Motor neuron (in vitro differentiated cells): Measurements from ENCODE around the gene INKA2. TPM values are rescaled to one million over a fixed set of nuclear protein-coding genes. Genes with fewer than 3 reads are reported as not detected.

Experiments used
- ATAC-seq, 8 experiments: fragments of 200-7000 bp; cut with Tn5 transposase; replicated peaks in 6 of 8; 2 replicates each; pipeline ENCODE4 v1.8.0; 2021; ENCODE audit warnings: mild to moderate bottlenecking in 8 of 8, moderate library complexity in 8 of 8
- H3K27ac ChIP-seq, 2 donors: fragments of 250-450 bp; sonication (Bioruptor Pico); 2 replicates each; pipeline ENCODE4 v1.9.0; 2021; ENCODE audit warnings: antibody characterized with exemption in 2 of 2, mild to moderate bottlenecking in 2 of 2, moderate library complexity in 1 of 2
- H3K4me1 ChIP-seq, 2 donors: fragments of 250-450 bp; sonication (Bioruptor Pico); replicated peaks in 1 of 2; 2 replicates each; pipeline ENCODE4 v1.6.1; 2021; ENCODE audit warnings: antibody characterized with exemption in 2 of 2, mild to moderate bottlenecking in 2 of 2, moderate library complexity in 1 of 2
- H3K4me3 ChIP-seq, 5 donors: fragments of 250-450 bp; sonication (Bioruptor Pico); 2 replicates each; pipeline ENCODE4 v1.9.0; 2021; ENCODE audit warnings: antibody characterized with exemption in 5 of 5, mild to moderate bottlenecking in 5 of 5, moderate library complexity in 4 of 5
- WGBS, 10 experiments: fragments of 450-650 bp; shearing (Covaris generic); methylation state at CpG; one replicate each; pipeline ENCODE4 v1.0.0; 2022; 5-methylcytosine and 5-hydroxymethylcytosine counted together
- in situ Hi-C, 9 experiments: fragments of 400-800 bp; cut with MboI; loops; one replicate each; pipeline ENCODE4 v1.15.0; 2021; ENCODE audit warnings: low sequenced_read_pairs in 9 of 9, low pct_unique_long_range_greater_than_20kb in 2 of 9; ENCODE audit not compliant: unreplicated experiment in 9 of 9
- total RNA-seq, 8 experiments: library from RNA; unstranded; fragments of 300-600 nt; gene quantifications; 2 replicates each; pipeline versions ENCODE4 v1.2.3 to v1.2.4, GENCODE V29; 2022

The INKA2 gene
- total RNA-seq: 10 to 100 TPM in 1 of 8 experiments, 1 to 10 TPM in 7; 1.3 to 14.3 (median 4.7) TPM

DNA sequence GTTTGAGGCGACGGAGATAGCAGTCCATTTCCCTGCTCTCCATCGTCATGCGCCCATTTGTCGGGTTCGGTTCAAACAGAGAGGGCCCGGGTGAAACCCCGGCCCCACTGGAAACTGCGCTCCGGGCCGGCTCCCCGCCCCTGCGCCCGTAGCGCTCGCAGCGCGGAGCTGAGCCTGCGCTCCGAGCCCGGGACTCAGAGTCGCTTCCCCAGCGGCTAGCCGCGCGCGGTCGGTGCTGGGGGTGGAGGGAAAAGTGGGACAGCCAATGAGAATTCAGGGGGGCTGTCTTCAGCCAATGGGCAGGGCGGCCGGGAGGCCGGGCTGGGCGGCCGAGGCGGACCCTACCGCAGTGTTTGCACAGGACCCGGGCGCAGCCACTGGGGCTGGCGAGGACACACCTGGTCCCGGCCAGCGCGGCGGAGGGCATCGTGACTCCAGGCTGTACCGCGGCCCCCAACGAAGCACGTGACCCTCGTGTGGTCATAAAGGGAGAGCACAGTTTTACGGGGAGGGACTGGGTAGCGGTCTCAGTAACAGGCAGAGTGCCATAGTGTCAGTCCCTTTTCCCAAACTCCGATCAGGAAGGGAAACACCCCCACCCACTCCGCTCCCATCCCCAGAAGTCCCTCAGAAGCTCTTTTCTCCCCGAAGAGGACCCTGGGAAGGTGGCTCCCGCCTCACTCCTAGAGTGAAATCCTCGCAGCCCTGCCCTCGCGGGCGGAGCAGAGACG is at the start of gene INKA2:
Gene INKA2 (minus strand): TSS at position 202 of the 731 bp plus-strand sequence. CDS start 153 bp downstream, at position 49.
- Histone ChIP-seq H3K4me1 (peaks cover 27 to 29% of the 10 kb centered on the region in 2 donors), H3K27ac (peak within 1 kb of the TSS; percentile 78 to 84), H3K4me3 (peak within 1 kb of the TSS; percentile 46 to 53 (median 46))
- 0 to 1% (median 0%) methylated on average over 1 to 38 of the region's 59 CpGs; no CpG with 5 or more reads in 3 of the 10 experiments for WGBS, 10 experiments
- in situ Hi-C loops: loop anchor here in 2 of 9 experiments (25.0 kb wide), 2 partner anchors 227 to 252 kb away; partner anchors contain the start of genes ADORA3 (in 1 of the 2) and TMIGD3 (in 1 of the 2)
- peak; percentile 75 to 91 (median 87) for ATAC-seq

DNA sequence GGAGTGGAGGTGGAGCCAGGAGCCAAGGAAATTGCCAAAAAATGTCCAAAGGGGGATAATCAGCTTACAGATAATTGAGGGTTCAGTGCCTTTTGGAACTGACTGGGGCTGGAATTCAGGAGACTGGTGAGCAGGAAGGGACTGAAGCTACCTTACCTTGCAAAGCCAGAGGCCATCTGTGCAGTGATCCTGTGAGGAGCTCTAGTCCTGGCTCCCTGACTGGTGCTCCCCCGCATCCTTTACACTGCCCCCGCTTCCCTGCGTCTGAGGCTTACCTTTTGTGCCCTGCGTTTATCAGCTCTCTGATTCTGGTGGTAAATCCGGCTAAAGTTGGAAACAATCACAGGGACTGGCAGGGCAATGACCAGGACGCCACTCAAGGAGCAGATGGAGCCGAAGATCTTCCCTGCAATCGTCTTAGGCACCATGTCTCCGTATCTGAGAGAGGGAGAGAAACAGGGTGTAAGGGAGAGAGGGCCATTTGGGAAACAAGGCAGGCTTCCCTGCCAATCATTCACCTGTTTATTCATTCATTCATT is 47.5 kb upstream of the INKA2 start:
- in situ Hi-C loops: loop anchor here in 3 of 9 experiments (25.0 kb wide), 4 partner anchors 201 to 576 kb away; partner anchors contain the start of genes DENND2D (in 1 of the 3) and KCND3 (in 1 of the 3)
- peaks cover 6 to 10% of the 10 kb centered on the region in 2 donors for H3K4me1 ChIP-seq
- no peak overlapping the region for H3K27ac ChIP-seq
- ATAC-seq: no peak
- WGBS, 10 experiments: 52 to 90% (median 78%) methylated on average over 2 to 9 of the region's 9 CpGs; no CpG with 5 or more reads in 3 of the 10 experiments
- H3K4me3 ChIP-seq: no peak overlapping the region

DNA sequence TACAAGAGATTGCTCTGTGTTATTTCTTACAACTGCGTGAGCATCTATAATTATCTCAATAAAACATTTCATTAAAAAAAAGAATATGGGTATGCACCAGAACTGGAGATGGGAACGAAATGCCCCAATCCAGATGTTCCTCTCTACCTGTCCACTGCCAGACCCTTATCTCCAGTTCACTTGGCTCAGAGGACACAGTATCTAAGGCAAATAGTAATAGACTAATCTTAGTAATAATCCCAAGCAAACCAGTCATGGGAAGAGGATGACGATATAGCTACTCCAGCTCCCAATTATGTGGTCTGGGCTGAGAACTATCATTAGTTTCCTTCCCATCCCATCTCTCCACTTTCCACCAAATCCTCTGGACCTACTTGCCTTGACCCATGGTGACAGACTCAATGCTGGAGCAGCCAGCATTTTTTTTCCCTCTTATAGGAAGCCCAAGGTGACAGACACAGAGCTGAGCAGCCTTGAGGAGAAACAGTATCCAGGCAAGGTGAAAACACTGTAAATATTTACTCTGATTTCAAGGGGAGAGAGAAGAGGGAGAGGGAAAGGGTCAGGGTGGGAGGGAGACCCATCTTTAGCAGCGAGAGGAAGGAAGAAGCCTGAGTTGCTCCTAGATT is 45.2 kb upstream of the INKA2 start:
- Histone ChIP-seq H3K4me1 (peaks cover 0 to 6% of the 10 kb centered on the region in 2 donors), H3K27ac (no peak overlapping the region), H3K4me3 (no peak overlapping the region)
- peak in 1 of 8 experiments; percentile 18 for ATAC-seq
- 20 to 100% (median 67%) methylated on average over 1 to 4 of the region's 4 CpGs; no CpG with 5 or more reads in 1 of the 10 experiments for WGBS, 10 experiments
- in situ Hi-C loops: loop anchor here in 3 of 9 experiments (25.0 kb wide), 4 partner anchors 203 to 578 kb away; partner anchors contain the start of genes DENND2D (in 1 of the 3) and KCND3 (in 1 of the 3)

DNA sequence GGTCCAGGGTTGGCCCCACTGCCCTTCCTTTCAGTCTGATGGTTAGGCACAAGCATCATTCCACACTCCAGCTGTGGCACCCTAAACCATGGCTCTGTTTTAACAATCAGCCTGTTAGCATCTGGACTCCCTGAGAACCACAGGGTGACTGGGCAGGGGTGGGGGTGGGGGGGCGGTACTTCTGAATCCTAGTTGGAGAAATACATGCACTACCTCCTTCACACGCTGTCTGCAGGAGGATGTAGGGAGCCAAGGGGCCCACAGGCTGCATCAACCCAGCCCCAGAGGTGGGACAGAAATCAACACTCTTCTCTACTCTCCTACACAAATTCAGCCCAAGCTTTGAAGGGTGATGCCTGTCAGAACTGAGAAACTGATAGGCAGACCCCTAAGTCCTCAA is 40.4 kb upstream of the INKA2 start:
- Histone ChIP-seq H3K4me1 (no peaks in the 10 kb centered on the region), H3K4me3 (no peak overlapping the region), H3K27ac (no peak overlapping the region)
- in situ Hi-C loops: loop anchor here in 3 of 9 experiments (25.0 kb wide), 4 partner anchors 208 to 583 kb away; partner anchors contain the start of genes DENND2D (in 1 of the 3) and KCND3 (in 1 of the 3)
- 60 to 80% methylated on average over 1 of the region's 2 CpGs; no CpG with 5 or more reads in 8 of the 10 experiments for WGBS, 10 experiments
- no peak for ATAC-seq

DNA sequence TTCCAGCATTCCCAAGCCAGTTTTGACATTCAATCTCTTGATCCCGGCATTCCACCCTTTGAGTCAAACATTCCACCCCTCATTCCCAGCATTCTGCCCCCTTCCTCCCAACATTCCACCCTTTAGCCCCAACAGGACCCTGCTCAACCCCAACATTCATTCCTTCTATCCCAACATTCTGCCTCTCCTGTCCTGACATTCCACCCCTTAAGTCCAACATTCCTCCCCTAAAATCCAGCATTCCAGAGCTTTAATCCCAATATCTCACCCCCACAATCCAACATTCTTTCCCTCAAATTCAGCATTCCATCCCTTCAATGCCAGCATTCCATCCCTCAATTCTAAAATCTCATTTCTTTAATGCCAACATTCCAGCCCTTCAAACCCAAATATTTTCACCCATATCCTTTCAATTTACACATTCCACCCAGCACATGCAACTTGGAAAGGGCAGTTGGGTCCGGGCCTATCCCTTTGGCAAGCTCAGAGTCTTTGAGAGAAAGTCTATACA is 39.4 kb upstream of the INKA2 start:
- Histone ChIP-seq H3K4me1 (no peaks in the 10 kb centered on the region), H3K4me3 (no peak overlapping the region), H3K27ac (no peak overlapping the region)
- WGBS, 10 experiments: 0 to 79% (median 44%) methylated on average over 1 to 2 of the region's 2 CpGs; no CpG with 5 or more reads in 1 of the 10 experiments
- ATAC-seq: peak in 1 of 8 experiments; percentile 76
- in situ Hi-C loops: loop anchor here in 3 of 9 experiments (25.0 kb wide), 4 partner anchors 209 to 584 kb away; partner anchors contain the start of genes DENND2D (in 1 of the 3) and KCND3 (in 1 of the 3)

DNA sequence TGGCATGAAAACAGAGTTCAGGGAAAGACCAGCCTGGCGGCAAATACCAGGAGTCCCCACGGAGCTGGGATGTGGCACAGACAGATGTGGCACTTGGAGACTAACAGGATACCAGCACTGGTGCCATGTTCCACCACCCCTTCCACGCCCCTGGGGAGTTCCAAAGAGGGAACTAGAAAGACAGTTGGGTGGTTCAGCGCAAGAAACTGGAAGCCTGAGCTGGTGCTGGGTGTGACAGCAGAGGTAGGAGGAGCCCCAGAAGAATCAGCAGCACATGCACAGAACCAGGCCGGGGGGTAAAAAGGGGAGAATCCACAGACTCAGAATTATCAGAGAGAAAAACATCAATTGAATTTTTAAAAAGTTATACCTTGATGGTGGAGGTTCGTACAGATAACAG is 38.9 kb upstream of the INKA2 start:
- no peak overlapping the region for H3K27ac ChIP-seq
- H3K4me1 ChIP-seq: no peaks in the 10 kb centered on the region
- ATAC-seq: peak in 3 of 8 experiments; percentile 41 to 73 (median 50)
- H3K4me3 ChIP-seq: no peak overlapping the region
- 0 to 90% (median 70%) methylated on average over 1 to 6 of the region's 6 CpGs for WGBS, 10 experiments
- in situ Hi-C loops: loop anchor here in 3 of 9 experiments (25.0 kb wide), 4 partner anchors 209 to 584 kb away; partner anchors contain the start of genes DENND2D (in 1 of the 3) and KCND3 (in 1 of the 3)

DNA sequence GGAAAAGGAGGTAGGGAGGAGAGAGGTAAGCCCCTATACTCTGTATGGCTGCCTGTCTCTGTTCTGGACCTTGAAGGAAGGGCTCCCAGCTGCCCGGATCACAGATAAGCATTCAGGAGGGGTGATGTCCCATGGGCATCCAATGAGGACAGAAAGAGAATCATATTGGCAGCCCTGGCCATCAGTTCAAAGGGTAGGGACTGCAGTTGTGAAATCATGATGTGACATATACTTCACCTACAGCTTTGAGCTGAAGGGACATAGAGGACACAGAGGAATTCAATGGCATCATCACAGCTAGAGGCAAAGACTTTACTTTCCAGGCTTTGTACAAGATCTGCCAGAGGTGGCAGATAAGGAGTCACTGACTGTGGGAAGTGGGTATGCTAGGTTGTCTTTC is 38.1 kb upstream of the INKA2 start:
- in situ Hi-C loops: loop anchor here in 3 of 9 experiments (25.0 kb wide), 4 partner anchors 210 to 585 kb away; partner anchors contain the start of genes DENND2D (in 1 of the 3) and KCND3 (in 1 of the 3)
- 57 to 100% (median 92%) methylated on average over 1 of the region's 1 CpG; no CpG with 5 or more reads in 6 of the 10 experiments for WGBS, 10 experiments
- H3K27ac ChIP-seq: no peak overlapping the region

DNA sequence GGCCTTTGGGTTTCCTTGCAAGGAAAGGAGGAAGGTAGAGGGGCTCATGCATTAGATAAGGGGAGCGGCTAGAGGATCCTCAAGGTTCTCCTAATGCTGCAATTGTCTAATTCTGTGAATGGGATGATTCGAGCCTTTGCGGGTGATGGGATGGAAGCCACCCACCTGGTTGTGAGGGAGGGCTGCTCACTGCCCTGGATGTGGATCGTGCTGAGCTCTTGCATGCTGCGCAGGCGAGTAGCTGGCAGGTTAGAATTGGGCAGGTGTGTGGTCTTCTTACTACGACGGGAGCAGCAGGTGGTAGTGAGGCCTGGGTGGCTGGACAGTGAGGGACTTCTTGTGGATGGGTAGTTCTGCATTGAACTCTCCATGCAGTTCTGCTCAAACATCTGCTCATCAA is 37.7 kb upstream of the INKA2 start:
- H3K4me3 ChIP-seq: no peak overlapping the region
- in situ Hi-C loops: loop anchor here in 3 of 9 experiments (25.0 kb wide), 4 partner anchors 210 to 585 kb away; partner anchors contain the start of genes DENND2D (in 1 of the 3) and KCND3 (in 1 of the 3)
- WGBS, 10 experiments: 79 to 90% (median 86%) methylated on average over 4 to 7 of the region's 8 CpGs; no CpG with 5 or more reads in 4 of the 10 experiments
- ATAC-seq: no peak
- H3K27ac ChIP-seq: no peak overlapping the region
- H3K4me1 ChIP-seq: no peaks in the 10 kb centered on the region

More for the DNA sequence above, 38.1 kb upstream of the INKA2 start:
- no peak for ATAC-seq
- H3K4me1 ChIP-seq: no peaks in the 10 kb centered on the region
- H3K4me3 ChIP-seq: no peak overlapping the region

DNA sequence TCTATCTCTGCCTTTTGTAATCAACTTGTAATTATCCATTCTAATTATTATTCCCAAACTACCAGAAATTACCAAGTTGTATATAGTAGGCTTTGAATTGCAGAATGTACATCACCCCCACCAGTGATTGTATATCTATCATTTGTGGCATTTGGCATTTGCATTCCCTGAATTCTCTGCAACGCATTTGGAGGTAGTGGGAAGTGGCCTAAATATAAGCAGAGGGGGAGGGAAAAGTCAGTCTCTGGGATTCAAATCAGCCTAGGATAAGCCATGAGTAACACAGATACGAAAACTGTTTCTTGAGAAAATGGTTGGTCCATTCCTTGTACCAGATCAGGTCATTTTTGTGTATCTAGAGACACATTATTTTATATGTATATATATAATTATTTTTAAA is 37.2 kb upstream of the INKA2 start:
- H3K27ac ChIP-seq: no peak overlapping the region
- H3K4me3 ChIP-seq: no peak overlapping the region
- 14 to 71% (median 63%) methylated on average over 1 to 2 of the region's 2 CpGs; no CpG with 5 or more reads in 3 of the 10 experiments for WGBS, 10 experiments
- in situ Hi-C loops: loop anchor here in 3 of 9 experiments (25.0 kb wide), 4 partner anchors 211 to 586 kb away; partner anchors contain the start of genes DENND2D (in 1 of the 3) and KCND3 (in 1 of the 3)
- ATAC-seq: no peak
- H3K4me1 ChIP-seq: no peaks in the 10 kb centered on the region

DNA sequence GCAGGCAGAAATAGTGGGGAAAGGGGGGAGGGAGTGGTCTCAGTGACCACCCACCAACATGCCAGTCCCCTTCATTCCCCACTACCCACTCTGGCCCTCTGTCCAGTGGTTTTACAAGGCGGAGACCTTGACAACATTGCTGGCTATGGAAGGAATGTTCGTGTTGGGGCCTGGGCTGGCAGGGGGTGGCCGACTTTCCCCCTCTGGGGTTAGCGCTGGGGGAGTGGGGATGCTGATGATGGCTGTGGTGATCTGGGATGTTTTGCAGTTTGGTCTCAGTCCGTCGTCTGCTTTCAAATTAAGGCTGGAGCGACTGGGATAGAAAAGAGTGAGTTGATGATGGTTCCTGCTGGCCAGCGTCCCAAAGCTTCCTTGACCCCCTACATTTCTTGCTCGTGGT is 36.8 kb upstream of the INKA2 start:
- peak in 1 of 8 experiments; percentile 15 for ATAC-seq

DNA sequence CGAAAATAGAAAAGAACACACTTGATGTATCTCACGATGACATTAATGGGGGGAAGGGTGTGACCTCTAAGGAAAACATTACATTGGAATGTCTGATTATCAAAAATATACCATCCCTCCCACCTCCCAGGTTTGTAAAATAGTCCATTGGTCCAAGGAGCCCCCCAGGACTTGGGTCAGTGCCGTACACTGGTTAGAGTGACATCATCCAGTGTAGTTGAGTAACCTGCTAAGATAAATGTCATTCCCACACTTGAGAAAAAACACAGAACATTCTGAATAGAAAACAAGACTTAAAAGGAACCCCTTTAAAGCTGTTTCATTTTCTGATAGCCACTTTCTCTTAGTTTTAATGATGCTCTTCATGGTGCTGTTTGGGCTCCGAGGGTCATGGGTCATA is 31.7 kb upstream of the INKA2 start:
- in situ Hi-C loops: loop anchor here in 5 of 9 experiments (25.0 kb wide), 3 partner anchors 259 to 559 kb away; partner anchors contain the start of genes ADORA3 (in 3 of the 5), TMIGD3 (in 3 of the 5) and DENND2D (in 2 of the 5)

More for the DNA sequence above, 36.8 kb upstream of the INKA2 start:
- H3K27ac ChIP-seq: no peak overlapping the region
- in situ Hi-C loops: loop anchor here in 3 of 9 experiments (25.0 kb wide), 4 partner anchors 211 to 586 kb away; partner anchors contain the start of genes DENND2D (in 1 of the 3) and KCND3 (in 1 of the 3)
- H3K4me3 ChIP-seq: no peak overlapping the region
- WGBS, 10 experiments: 31 to 80% (median 53%) methylated on average over 1 to 7 of the region's 9 CpGs; no CpG with 5 or more reads in 4 of the 10 experiments
- no peaks in the 10 kb centered on the region for H3K4me1 ChIP-seq

More for the DNA sequence above, 31.7 kb upstream of the INKA2 start:
- Histone ChIP-seq H3K4me1 (no peaks in the 10 kb centered on the region), H3K27ac (no peak overlapping the region), H3K4me3 (no peak overlapping the region)
- ATAC-seq: no peak
- WGBS, 10 experiments: 80 to 96% (median 91%) methylated on average over 3 to 4 of the region's 4 CpGs; no CpG with 5 or more reads in 1 of the 10 experiments
